IMR-90 (cell line): ENCODE results near the gene ABCA7. TPM values are rescaled to one million over a fixed set of nuclear protein-coding genes. Genes with fewer than 3 reads are reported as not detected.

Experiments
- ATAC-seq: fragments of 200-7000 bp; cut with Tn5 transposase; 2 replicates; pipeline ENCODE4 v1.9.1; 2020; ENCODE audit warnings: low read depth, mild to moderate bottlenecking, moderate library complexity
- BruUV-seq: library from RNA; stranded (reverse); fragments of 400-500 nt; replicated peaks from 2 replicates; lab custom pipeline; 2021; lab: Mats Ljungman, UMichigan
- CTCF ChIA-PET: fragments of 300-600 bp; formaldehyde crosslinking; extraction: SDS; loops from one replicate; lab custom pipeline; 2021; ENCODE audit warnings: antibody characterized with exemption; lab: Yijun Ruan, JAX
- POLR2A ChIA-PET: fragments of 300-600 bp; sonication (Branson Sonifier 250); formaldehyde crosslinking; loops from one replicate; lab custom pipeline; 2022; ENCODE audit warnings: antibody characterized with exemption; ENCODE audit not compliant: unreplicated experiment; lab: Charles Lee
- DNase-seq: peaks from one replicate; pipeline ENCODE4 v3.0.0; 2013
- H2AFZ ChIP-seq: replicated peaks from 2 replicates; pipeline ENCODE3; 2013; ENCODE audit warnings: low read length, mild to moderate bottlenecking; ENCODE audit not compliant: poor library complexity
- H2AK5ac ChIP-seq: 2 replicates; pipeline ENCODE4 v1.6.1; 2013; ENCODE audit warnings: low read depth, low read length, inconsistent platforms
- H2AK9ac ChIP-seq: replicated peaks from 2 replicates; pipeline ENCODE3; 2013; ENCODE audit warnings: mild to moderate bottlenecking, low read depth, low read length, moderate library complexity; ENCODE audit not compliant: poor library complexity
- H2BK120ac ChIP-seq: 2 replicates; pipeline ENCODE4 v1.6.1; 2013; ENCODE audit warnings: low read depth, low read length, inconsistent platforms
- H2BK15ac ChIP-seq: 3 replicates; pipeline ENCODE4 v1.6.1; 2013; ENCODE audit warnings: low read depth, low read length, inconsistent platforms
- H2BK20ac ChIP-seq: 2 replicates; pipeline ENCODE4 v1.6.1; 2013; ENCODE audit warnings: low read depth, mild to moderate bottlenecking, inconsistent platforms, low read length, moderate library complexity
- H2BK5ac ChIP-seq: 2 replicates; pipeline ENCODE4 v1.6.1; 2013; ENCODE audit warnings: mild to moderate bottlenecking, low read depth, low read length, inconsistent platforms; ENCODE audit not compliant: poor library complexity, severe bottlenecking
- H3K14ac ChIP-seq: replicated peaks from 2 replicates; pipeline ENCODE4 v1.6.1; 2013; ENCODE audit warnings: low read depth, low read length, inconsistent platforms
- H3K18ac ChIP-seq: 2 replicates; pipeline ENCODE4 v1.6.1; 2013; ENCODE audit warnings: low read depth, low read length, control low read depth
- H3K23ac ChIP-seq: 2 replicates; pipeline ENCODE4 v1.6.1; 2013; ENCODE audit warnings: low read depth, low read length, inconsistent platforms
- H3K27ac ChIP-seq: 2 replicates; pipeline ENCODE4 v1.5.1; 2013; ENCODE audit warnings: mild to moderate bottlenecking, control low read depth, low read length; ENCODE audit not compliant: insufficient read depth
- H3K27me3 ChIP-seq: 2 replicates; pipeline ENCODE4 v1.6.1; 2013; ENCODE audit warnings: low read length; ENCODE audit not compliant: control insufficient read depth, insufficient read depth
- H3K36me3 ChIP-seq: 2 replicates; pipeline ENCODE4 v1.6.1; 2013; ENCODE audit warnings: low read length, mixed read lengths; ENCODE audit not compliant: control insufficient read depth, insufficient read depth
- H3K4ac ChIP-seq: 2 replicates; pipeline ENCODE4 v1.6.1; 2013; ENCODE audit warnings: low read depth, low read length, inconsistent platforms
- H3K4me1 ChIP-seq: 2 replicates; pipeline ENCODE4 v1.6.1; 2013; ENCODE audit warnings: low read length, mixed read lengths; ENCODE audit not compliant: control insufficient read depth, insufficient read depth
- H3K4me2 ChIP-seq: 2 replicates; pipeline ENCODE4 v1.6.1; 2013; ENCODE audit warnings: low read depth, mild to moderate bottlenecking, control low read depth, low read length, moderate library complexity
- H3K4me3 ChIP-seq: 2 replicates; pipeline ENCODE4 v1.5.1; 2013; ENCODE audit warnings: low read depth, mild to moderate bottlenecking, control low read depth, low read length, moderate library complexity; ENCODE audit not compliant: insufficient read depth
- H3K56ac ChIP-seq: 2 replicates; pipeline ENCODE4 v1.6.1; 2013; ENCODE audit warnings: low read length, inconsistent platforms; ENCODE audit not compliant: insufficient read depth; ENCODE audit errors: extremely low read depth
- H3K79me1 ChIP-seq, 2 experiments: 2 replicates each; pipeline ENCODE4 v1.6.1; 2013; ENCODE audit warnings: low read length in 2 of 2, inconsistent platforms in 1 of 2, low read depth in 1 of 2
- H3K9ac ChIP-seq: 2 replicates; pipeline ENCODE4 v1.6.1; 2013; ENCODE audit warnings: low read depth, low read length, control low read depth
- H3K9me1 ChIP-seq: 2 replicates; pipeline ENCODE4 v1.6.1; 2013; ENCODE audit warnings: low read length, inconsistent platforms; ENCODE audit not compliant: insufficient read depth
- H3K9me3 ChIP-seq: 2 replicates; pipeline ENCODE4 v1.6.1; 2013; ENCODE audit warnings: low read length; ENCODE audit not compliant: control insufficient read depth, insufficient read depth
- H4K20me1 ChIP-seq: 2 replicates; pipeline ENCODE4 v1.6.1; 2013; ENCODE audit warnings: low read length, inconsistent platforms; ENCODE audit not compliant: insufficient read depth
- H4K5ac ChIP-seq: 2 replicates; pipeline ENCODE4 v1.6.1; 2013; ENCODE audit warnings: mild to moderate bottlenecking, low read depth, low read length, control low read depth
- H4K8ac ChIP-seq, 2 experiments: 2 replicates each; pipeline ENCODE4 v1.6.1; 2013; ENCODE audit warnings: low read depth in 2 of 2, low read length in 2 of 2, control low read depth in 1 of 2, inconsistent platforms in 1 of 2
- H4K91ac ChIP-seq: 2 replicates; pipeline ENCODE4 v1.6.1; 2013; ENCODE audit warnings: low read depth, low read length, inconsistent platforms; ENCODE audit not compliant: insufficient read depth
- BHLHE40 ChIP-seq: fragments of 150-350 bp; IDR thresholded peaks from 2 replicates; pipeline ENCODE4 v1.6.1; 2016; ENCODE audit warnings: mild to moderate bottlenecking, low read depth, low read length
- CEBPB ChIP-seq: IDR thresholded peaks from 2 replicates; pipeline ENCODE4 v1.6.1; 2012; ENCODE audit warnings: low read depth, low read length, improper control_type of control experiment
- CHD1 ChIP-seq: IDR thresholded peaks from 2 replicates; pipeline ENCODE4 v1.6.1; 2012; ENCODE audit warnings: low read depth, low read length, improper control_type of control experiment
- ELK1 ChIP-seq: fragments of 150-350 bp; IDR thresholded peaks from 2 replicates; pipeline ENCODE4 v1.6.1; 2016; ENCODE audit warnings: low read depth, mild to moderate bottlenecking, low read length, moderate library complexity, borderline replicate concordance
- FOS ChIP-seq: fragments of 150-350 bp; IDR thresholded peaks from 2 replicates; pipeline ENCODE4 v1.6.1; 2016; ENCODE audit warnings: low read depth, low read length
- MAFK ChIP-seq: IDR thresholded peaks from 2 replicates; pipeline ENCODE4 v1.6.1; 2012; ENCODE audit warnings: low read depth, low read length, improper control_type of control experiment
- MAZ ChIP-seq: IDR thresholded peaks from 2 replicates; pipeline ENCODE4 v1.6.1; 2012; ENCODE audit warnings: low read depth, mild to moderate bottlenecking, low read length, improper control_type of control experiment, moderate library complexity, borderline replicate concordance
- MXI1 ChIP-seq: IDR thresholded peaks from 2 replicates; pipeline ENCODE4 v1.6.1; 2012; ENCODE audit warnings: low read depth, mild to moderate bottlenecking, low read length, moderate library complexity, borderline replicate concordance
- NFE2L2 ChIP-seq: fragments of 150-350 bp; IDR thresholded peaks from 2 replicates; pipeline ENCODE4 v1.6.1; 2016; ENCODE audit warnings: low read depth, mild to moderate bottlenecking, low read length
- POLR2A ChIP-seq: IDR thresholded peaks from 2 replicates; pipeline ENCODE4 v1.6.1; 2012; ENCODE audit warnings: mild to moderate bottlenecking, low read depth, low read length
- RAD21 ChIP-seq: IDR thresholded peaks from 2 replicates; pipeline ENCODE4 v1.6.1; 2012; ENCODE audit warnings: low read length, improper control_type of control experiment
- RCOR1 ChIP-seq: IDR thresholded peaks from 2 replicates; pipeline ENCODE4 v1.6.1; 2012; ENCODE audit warnings: mild to moderate bottlenecking, low read length, improper control_type of control experiment; ENCODE audit not compliant: insufficient replicate concordance
- SMC3 ChIP-seq: fragments of 150-350 bp; IDR thresholded peaks from 2 replicates; pipeline ENCODE4 v1.6.1; 2016; ENCODE audit warnings: low read depth, mild to moderate bottlenecking, antibody characterized with exemption, low read length, moderate library complexity
- USF2 ChIP-seq: fragments of 150-350 bp; IDR thresholded peaks from 2 replicates; pipeline ENCODE4 v1.6.1; 2017; ENCODE audit warnings: mild to moderate bottlenecking, antibody characterized with exemption, low read length, low read depth
- WGBS, 2 experiments: methylation state at CpG; one replicate each; pipeline versions ENCODE4 v1.1.5 to v1.1.7; 2013; ENCODE audit warnings: missing lambda C conversion rate in 2 of 2; ENCODE audit not compliant: insufficient read length in 1 of 2; ENCODE audit errors: extremely low coverage in 2 of 2; 5-methylcytosine and 5-hydroxymethylcytosine counted together
- dilution Hi-C: fragments of 300-500 bp; cut with HindIII; formaldehyde crosslinking; loops from one replicate; pipeline ENCODE4 v1.14.3; 2018; ENCODE audit warnings: low sequenced_read_pairs; ENCODE audit not compliant: unreplicated experiment
- in situ Hi-C: fragments of 300-500 bp; cut with MboI; formaldehyde crosslinking; loops from 3 replicates; pipeline ENCODE4 v1.14.3; 2019; ENCODE audit warnings: low sequenced_read_pairs, inconsistent platforms, mixed read lengths
- intact Hi-C: fragments of 100-400 bp; cut with micrococcal nuclease; formaldehyde crosslinking; loops from 2 replicates; pipeline ENCODE4 v1.10.0; 2022
- polyA plus RNA-seq, 3 experiments: library from polyadenylated mRNA; depleted of rRNA; stranded (reverse); fragments of >200 nt; gene quantifications; 2 replicates each; pipeline ENCODE4 v1.2.3, GENCODE V29; 2012; ENCODE audit warnings: low replicate concordance in 1 of 3
- total RNA-seq: library from RNA; depleted of rRNA; stranded (reverse); fragments of >200 nt; gene quantifications from 2 replicates; pipeline ENCODE4 v1.2.3, GENCODE V29; 2012

ABCA7 gene
- total and polyA plus RNA-seq, 2 of the 4 experiments (the other 2 are of a cell fraction): 0.36 to 3.3 TPM

GRCh38 chr19:1026783-1027649, 12.9 kb upstream of the ABCA7 start:
- BruUV-seq: TSS peak; percentile 96
- Histone ChIP-seq H2BK120ac (peak overlapping the region; percentile 74), H4K91ac (peak overlapping the region; percentile 95), H3K36me3 (peaks cover 23% of the 10 kb centered on the region), H4K5ac (peak overlapping the region; percentile 58), H2BK5ac (peak overlapping the region; percentile 81), H3K79me1 (peaks cover 0 to 22% of the 10 kb centered on the region in 2 experiments; a peak in 3 of 4 replicates), H3K18ac (peak overlapping the region; percentile 88), H2BK20ac (no peak overlapping the region), H3K9ac (peak overlapping the region; percentile 98), H3K4me1 (peaks cover 16% of the 10 kb centered on the region), H2AFZ (peak overlapping the region; percentile 93), H3K4me3 (peak overlapping the region; percentile 93), H2BK15ac (peak overlapping the region; percentile 30; the same call in 1 of the 3 replicates), H3K14ac (peak overlapping the region; percentile 97), H3K4me2 (peak overlapping the region; percentile 92), H3K27me3 (no peaks in the 10 kb centered on the region), H2AK9ac (peak overlapping the region; percentile 100), H4K8ac (peak overlapping the region; percentile 92 to 100), H3K9me1 (peaks cover 8% of the 10 kb centered on the region; the same call in 1 of the 2 replicates), H3K4ac (peak overlapping the region; percentile 97), H4K20me1 (peaks cover 52% of the 10 kb centered on the region), H3K23ac (peak overlapping the region; percentile 95), H3K56ac (peak overlapping the region; percentile 97), H3K9me3 (no peaks in the 10 kb centered on the region), H3K27ac (peak overlapping the region; percentile 99), H2AK5ac (peak overlapping the region; percentile 89)
- POLR2A ChIA-PET: interaction anchor here (0.6 to 1.5 kb wide), 7 partner anchors 8 to 112 kb away, joined by 3 to 10 read pairs (median 3); partner anchors contain the start of gene ABCA7
- CTCF ChIA-PET: no interaction called here
- ATAC-seq: peak; percentile 0; the same call in 1 of the 2 replicates
- intact Hi-C loops (loop anchor here (5.0 kb wide), 1 partner anchor 75 kb away; the partner anchor contains the start of gene GPX4), in situ Hi-C loops (no loop called here), dilution Hi-C loops (no loop called here)
- no CpG with 5 or more reads among the region's 36 CpGs for WGBS, 2 experiments
- DNase-seq: no peak
- TF ChIP-seq MAZ (no peak), SMC3 (no peak), CEBPB (no peak), NFE2L2 (no peak), FOS (no peak), RCOR1 (no peak), MAFK (no peak), POLR2A (no peak), USF2 (no peak), BHLHE40 (no peak), CHD1 (no peak), RAD21 (no peak), MXI1 (no peak), ELK1 (no peak)
